Effector CD4-positive, alpha-beta T cell (primary cell): ENCODE data around the gene DDX10.

Experiments
- DNase-seq: peaks from one replicate; pipeline ENCODE4 v3.0.0-alpha.2; 2020

DDX10 gene

DNA sequence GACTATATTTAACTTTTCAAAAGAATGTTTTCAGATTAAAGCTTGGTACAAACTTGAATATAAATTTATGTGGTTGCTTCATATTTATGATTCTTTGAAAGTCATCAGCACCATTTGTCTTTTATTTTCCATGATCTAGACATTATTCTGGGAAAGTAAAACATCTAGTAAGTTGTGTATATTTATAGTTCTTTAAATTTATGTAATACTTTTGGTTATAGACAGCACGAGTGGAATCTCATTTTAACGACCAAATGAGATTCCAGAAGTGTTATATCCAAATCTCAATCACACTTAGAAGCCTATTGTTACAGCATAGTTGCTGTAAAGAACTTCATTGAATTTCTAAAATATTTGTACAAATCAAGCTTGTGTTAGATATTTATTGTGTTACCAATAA is 212.3 kb downstream of the DDX10 start:
- no peak for DNase-seq

- DNase-seq: no peak
These were observed 215.6 kb downstream of the DDX10 start for GRCh38 chr11:108880510-108880909.

DNA sequence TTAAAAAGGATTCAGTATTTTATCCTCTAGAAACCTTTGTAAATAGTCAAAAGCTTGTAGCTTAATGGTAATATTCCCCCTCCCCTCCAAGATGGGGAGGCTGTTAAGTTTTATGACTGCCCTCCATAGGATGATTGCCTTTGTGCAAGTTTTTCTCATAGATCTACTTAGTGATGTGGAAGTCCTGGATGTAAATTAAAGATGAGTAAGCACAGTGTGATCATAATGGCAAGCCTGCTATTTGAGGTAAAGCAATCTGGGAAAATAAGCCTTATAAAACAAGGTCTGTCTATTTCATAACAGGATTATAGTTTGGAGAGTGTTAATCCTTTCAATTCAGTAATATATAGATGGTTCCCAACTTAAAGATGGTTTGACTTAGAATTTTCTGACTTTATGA is 216.3 kb downstream of the DDX10 start:
- DNase-seq: no peak

DNA sequence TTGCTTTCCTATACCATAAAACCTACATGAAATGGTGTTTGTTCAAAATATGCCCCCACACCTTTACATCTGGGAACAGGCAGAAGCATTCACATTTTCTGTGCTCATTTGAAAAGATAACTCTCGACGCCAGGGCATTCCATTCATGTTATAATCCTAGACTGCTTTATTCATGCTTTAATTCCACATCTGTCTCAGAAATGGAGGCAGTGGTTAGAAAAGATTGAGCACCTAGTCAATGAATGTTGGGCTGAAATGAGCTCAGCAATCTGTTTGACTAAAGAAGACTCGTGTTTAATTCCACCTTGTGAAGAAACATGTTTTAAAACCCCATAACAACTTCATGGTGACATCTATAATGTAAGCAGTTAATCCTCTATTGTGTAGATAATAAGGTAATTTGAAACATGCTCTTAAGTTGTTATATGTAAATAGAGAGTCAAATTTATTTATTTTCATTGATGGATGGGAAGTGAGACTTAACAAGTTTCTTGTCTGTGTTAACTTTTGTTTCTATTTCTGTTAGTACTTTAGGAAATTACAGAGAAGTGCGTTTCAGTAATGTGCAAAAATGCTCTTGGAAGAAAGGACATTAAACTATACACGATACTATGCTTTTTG is 217.5 kb downstream of the DDX10 start:
- DNase-seq: no peak

- DNase-seq: no peak
These were observed 221.3 kb downstream of the DDX10 start for GRCh38 chr11:108886005-108886659.

DNA sequence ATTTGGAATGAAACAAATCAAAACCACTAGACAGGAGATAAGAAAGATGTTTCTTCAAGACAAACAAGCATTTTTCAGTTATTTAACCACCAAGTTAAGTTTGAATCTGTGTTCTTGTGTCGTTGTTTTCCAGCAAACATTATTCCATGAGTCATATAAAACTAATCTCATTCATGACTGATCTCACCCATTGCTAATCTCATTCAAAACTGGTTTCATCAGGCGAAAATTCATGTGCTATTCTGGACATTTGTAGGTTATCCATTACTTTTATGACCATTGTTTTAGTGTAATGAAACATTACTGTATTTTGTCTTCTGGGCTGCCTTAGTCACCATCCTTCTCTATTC is 221.8 kb downstream of the DDX10 start:
- no peak for DNase-seq

- no peak for DNase-seq
These were observed 222.8 kb downstream of the DDX10 start for GRCh38 chr11:108887436-108888238.

GRCh38 chr11:108890482-108891105 is 225.7 kb downstream of the DDX10 start:
- no peak for DNase-seq

GRCh38 chr11:108891143-108891542 is 226.3 kb downstream of the DDX10 start:
- no peak for DNase-seq

GRCh38 chr11:108891909-108892511 is 227.1 kb downstream of the DDX10 start:
- DNase-seq: no peak

- no peak for DNase-seq
These were observed 231.0 kb downstream of the DDX10 start for GRCh38 chr11:108895579-108896480.

DNA sequence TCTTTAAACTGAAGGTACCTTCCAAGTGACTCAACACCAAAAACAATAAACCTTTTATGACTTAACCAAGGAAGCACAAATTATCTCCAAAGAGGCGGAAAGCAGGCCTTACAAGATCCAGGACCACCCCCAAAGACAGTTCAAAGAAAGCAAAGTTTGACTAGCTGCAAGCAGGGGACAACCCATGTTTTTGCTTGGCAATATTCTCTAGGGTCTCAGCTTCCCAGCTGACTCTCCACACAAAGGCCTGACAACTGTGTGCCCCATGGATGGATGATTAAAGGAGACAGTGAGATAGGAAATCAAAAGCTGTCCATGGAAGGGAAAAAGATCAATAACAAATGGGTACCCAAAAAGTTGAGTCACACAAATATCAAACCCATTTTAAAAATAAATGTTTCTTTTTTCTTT is 232.2 kb downstream of the DDX10 start:
- no peak for DNase-seq

DNA sequence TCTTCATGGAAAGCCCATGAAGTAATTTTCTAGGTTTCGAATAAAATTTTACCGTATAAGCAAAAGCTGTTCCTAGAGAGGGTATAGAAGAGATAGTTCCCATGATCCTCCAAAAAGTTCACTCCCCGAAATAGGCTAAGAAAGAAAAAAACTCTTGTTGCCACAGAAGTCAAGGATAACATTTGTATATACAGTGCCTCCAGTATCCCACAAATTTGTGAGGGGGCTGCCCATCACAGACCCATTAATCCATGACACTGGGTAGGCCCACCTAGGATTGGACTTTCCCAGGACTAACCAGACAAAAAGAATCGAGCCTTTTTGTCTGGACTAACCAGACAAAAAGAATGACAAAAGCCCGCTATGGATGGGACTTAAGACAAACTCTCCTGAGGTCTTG is 233.0 kb downstream of the DDX10 start:
- no peak for DNase-seq

GRCh38 chr11:108901359-108901758 is 236.5 kb downstream of the DDX10 start:
- DNase-seq: no peak

GRCh38 chr11:108902027-108902469 is 237.2 kb downstream of the DDX10 start:
- no peak for DNase-seq

- no peak for DNase-seq
These were observed 239.6 kb downstream of the DDX10 start for GRCh38 chr11:108904480-108904879.

- DNase-seq: no peak
These were observed 241.5 kb downstream of the DDX10 start for GRCh38 chr11:108906329-108906728.

DNA sequence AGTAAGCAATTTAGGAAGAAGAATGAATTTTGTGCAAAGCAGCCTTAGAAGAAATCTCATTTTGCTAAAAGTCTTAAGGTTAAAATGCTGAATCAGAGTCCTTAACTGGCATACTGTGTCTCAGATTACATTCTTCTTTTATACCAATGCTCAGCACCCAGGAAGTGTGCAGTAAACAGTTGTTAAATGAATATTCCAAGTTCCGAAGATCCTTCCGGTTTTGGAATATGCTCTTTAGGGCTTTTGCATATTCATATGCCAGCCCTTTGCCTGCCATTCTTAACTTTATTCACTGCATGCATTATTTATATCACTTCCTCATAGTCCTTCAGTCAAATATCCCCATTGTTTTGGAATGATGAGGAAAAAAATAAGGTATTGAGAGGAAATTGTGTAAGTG is 242.0 kb downstream of the DDX10 start:
- DNase-seq: no peak

GRCh38 chr11:108909041-108909440 is 244.2 kb downstream of the DDX10 start:
- DNase-seq: no peak

- DNase-seq: no peak
These were observed 245.1 kb downstream of the DDX10 start for GRCh38 chr11:108909921-108910320.

DNA sequence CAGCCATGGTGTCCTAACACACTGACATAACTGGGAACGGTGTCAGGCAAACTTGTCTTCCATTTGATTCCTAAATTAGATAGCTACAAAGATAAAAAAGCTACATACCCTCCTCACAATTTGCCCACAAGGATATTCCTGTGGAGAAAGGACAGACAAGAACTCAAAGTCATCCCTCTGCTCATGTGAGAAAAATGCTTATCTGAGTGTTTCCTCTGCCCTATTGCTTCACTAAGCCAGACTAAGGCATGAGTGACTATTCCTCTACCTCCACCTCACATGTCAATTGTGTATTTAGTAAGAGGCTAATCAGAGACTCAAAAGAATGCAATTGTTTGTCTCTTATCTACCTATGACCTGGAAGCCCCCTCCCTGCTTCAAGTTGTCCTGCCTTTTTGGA is 247.7 kb downstream of the DDX10 start:
- DNase-seq: no peak

DNA sequence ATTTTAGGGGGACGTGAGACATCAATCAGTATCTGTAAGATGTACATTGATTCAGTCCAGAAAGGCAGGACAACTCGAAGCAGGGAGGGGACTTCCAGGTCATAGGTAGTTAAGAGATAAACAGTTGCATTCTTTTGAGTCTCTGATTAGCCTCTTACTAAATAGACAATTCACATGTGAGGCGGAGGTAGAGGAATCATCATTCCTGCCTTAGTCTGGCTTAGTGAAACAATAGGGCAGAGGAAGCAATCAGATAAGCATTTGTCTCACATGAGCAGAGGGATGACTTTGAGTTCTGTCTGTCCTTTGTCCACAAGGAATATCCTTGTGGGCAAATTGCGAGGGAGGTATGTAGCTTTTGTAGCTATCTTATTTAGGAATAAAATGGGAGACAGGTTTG is 248.3 kb downstream of the DDX10 start:
- DNase-seq: no peak
